HCT116 (cell line): ENCODE measurements around the gene ARFGAP3. TPM values are rescaled to one million over a fixed set of nuclear protein-coding genes. Genes with fewer than 3 reads are reported as not detected.

Experiments used
- ATAC-seq: fragments of 200-7000 bp; cut with Tn5 transposase; 2 replicates; pipeline ENCODE4 v1.9.1; 2020; ENCODE audit warnings: mild to moderate bottlenecking, moderate library complexity
- BruUV-seq: library from RNA; stranded (reverse); fragments of 400-500 nt; replicated peaks from 2 replicates; lab custom pipeline; 2021; lab: Mats Ljungman, UMichigan
- CTCF ChIA-PET: fragments of 300-600 bp; sonication (Branson Sonifier 250); formaldehyde crosslinking; loops from one replicate; lab custom pipeline; 2021; ENCODE audit warnings: antibody characterized with exemption; lab: Charles Lee
- POLR2A ChIA-PET: fragments of 300-600, 350-600 bp; sonication (Branson Sonifier 250); formaldehyde crosslinking; loops from one replicate; lab custom pipeline; 2021; ENCODE audit warnings: antibody characterized with exemption; lab: Charles Lee
- RAD21 ChIA-PET, 2 experiments: fragments of 300-600 bp; sonication (Branson Sonifier 250); formaldehyde crosslinking; loops; one replicate each; lab custom pipeline; 2023; ENCODE audit warnings: low total read pairs in 2 of 2; ENCODE audit not compliant: uncharacterized antibody in 2 of 2, unreplicated experiment in 2 of 2, low non-redundant PET in 1 of 2; lab: Charles Lee
- DNase-seq: peaks from one replicate; pipeline ENCODE4 v3.0.0-alpha.2; 2010; ENCODE audit warnings: low read depth, low spot score
- H2AFZ ChIP-seq: fragments of 200-600 bp; shearing (Covaris generic), sonication (generic); 2 replicates; pipeline ENCODE4 v1.6.1; 2017; ENCODE audit warnings: low read depth, mixed run types, mixed read lengths, antibody characterized with exemption, low read length; ENCODE audit not compliant: poor library complexity, severe bottlenecking
- H3K27ac ChIP-seq: 2 replicates; pipeline ENCODE4 v1.5.1; 2012; ENCODE audit warnings: low read depth, low read length
- H3K27me3 ChIP-seq: fragments of 200-600 bp; sonication (generic); 2 replicates; pipeline ENCODE4 v1.6.1; 2016; ENCODE audit warnings: mixed run types, low read length, mixed read lengths; ENCODE audit not compliant: insufficient read depth
- H3K36me3 ChIP-seq, 2 experiments: fragments of 200-500 bp in 1 of 2; fragments of 200-600 bp in 1 of 2; sonication (Bioruptor generic) in 1 of 2; sonication (generic) in 1 of 2; 2 replicates each; pipeline versions ENCODE4 v1.5.1 to v1.6.1; 2014 to 2016; ENCODE audit warnings: low read length in 2 of 2, inconsistent platforms in 1 of 2, mixed read lengths in 1 of 2, mixed run types in 1 of 2; ENCODE audit not compliant: insufficient read depth in 2 of 2, control insufficient read depth in 1 of 2
- H3K4me1 ChIP-seq, 2 experiments: fragments of 200-600 bp in 1 of 2; sonication (generic) in 1 of 2; 2 replicates each; pipeline versions ENCODE4 v1.5.1 to v1.6.1; 2012 to 2017; ENCODE audit warnings: low read length in 2 of 2, inconsistent platforms in 1 of 2, mild to moderate bottlenecking in 1 of 2, mixed read lengths in 1 of 2, mixed run types in 1 of 2, moderate library complexity in 1 of 2; ENCODE audit not compliant: insufficient read depth in 2 of 2, control insufficient read depth in 1 of 2
- H3K4me2 ChIP-seq: fragments of 200-600 bp; sonication (generic); 2 replicates; pipeline ENCODE4 v1.6.1; 2017; ENCODE audit warnings: mixed run types, low read length, mixed read lengths
- H3K4me3 ChIP-seq, 2 experiments: fragments of 200-600 bp in 1 of 2; sonication (generic) in 1 of 2; replicated peaks in 1 of 2; 2 replicates each; pipeline ENCODE4 v1.5.1; 2011 to 2016; ENCODE audit warnings: low read length in 2 of 2, control low read depth in 1 of 2, low read depth in 1 of 2, mild to moderate bottlenecking in 1 of 2, mixed read lengths in 1 of 2, mixed run types in 1 of 2
- H3K79me2 ChIP-seq: fragments of 200-600 bp; sonication (generic); 2 replicates; pipeline ENCODE4 v1.6.1; 2017; ENCODE audit warnings: mild to moderate bottlenecking, mixed run types, low read length, moderate library complexity, mixed read lengths; ENCODE audit not compliant: insufficient read depth
- H3K9ac ChIP-seq: fragments of 200-600 bp; sonication (generic); 2 replicates; pipeline ENCODE4 v1.6.1; 2016; ENCODE audit warnings: low read length, mixed read lengths
- H3K9me2 ChIP-seq: fragments of 200-600 bp; sonication (generic), shearing (Covaris generic); 2 replicates; pipeline ENCODE4 v1.6.1; 2017; ENCODE audit warnings: mixed run types, mild to moderate bottlenecking, moderate library complexity; ENCODE audit not compliant: insufficient read depth
- H3K9me3 ChIP-seq, 2 experiments: fragments of 200-500 bp in 1 of 2; fragments of 200-600 bp in 1 of 2; sonication (Bioruptor generic) in 1 of 2; sonication (generic) in 1 of 2; 2 replicates each; pipeline ENCODE4 v1.6.1; 2014 to 2017; ENCODE audit warnings: low read length in 2 of 2, mixed read lengths in 2 of 2, inconsistent platforms in 1 of 2, low read depth in 1 of 2, mild to moderate bottlenecking in 1 of 2, mixed run types in 1 of 2, moderate library complexity in 1 of 2; ENCODE audit not compliant: control insufficient read depth in 1 of 2, insufficient read depth in 1 of 2
- H4K20me1 ChIP-seq: fragments of 200-600 bp; sonication (generic), shearing (Covaris generic); 2 replicates; pipeline ENCODE4 v1.6.1; 2017; ENCODE audit warnings: mixed run types, mild to moderate bottlenecking, moderate library complexity; ENCODE audit not compliant: insufficient read depth
- EGR1 ChIP-seq: IDR thresholded peaks from 2 replicates; pipeline ENCODE4 v1.6.1; 2012; ENCODE audit warnings: low read depth
- EZH2phosphoT487 ChIP-seq: fragments of 200-600 bp; IDR thresholded peaks from 2 replicates; pipeline ENCODE4 v1.6.1; 2018; ENCODE audit warnings: antibody characterized with exemption, borderline replicate concordance
- FOSL1 ChIP-seq: IDR thresholded peaks from 2 replicates; pipeline ENCODE4 v1.6.1; 2012; ENCODE audit warnings: low read depth
- MAX ChIP-seq: IDR thresholded peaks from 2 replicates; pipeline ENCODE4 v1.6.1; 2012
- RAD21 ChIP-seq: IDR thresholded peaks from 2 replicates; pipeline ENCODE4 v1.6.1; 2012; ENCODE audit warnings: low read depth, mild to moderate bottlenecking
- SIN3A ChIP-seq: IDR thresholded peaks from 2 replicates; pipeline ENCODE4 v1.6.1; 2012; ENCODE audit warnings: low read depth
- SRF ChIP-seq: IDR thresholded peaks from 2 replicates; pipeline ENCODE4 v1.6.1; 2012; ENCODE audit warnings: low read depth
- ZNF274 ChIP-seq: fragments of 200-500 bp; sonication (Bioruptor generic); IDR thresholded peaks from 2 replicates; pipeline ENCODE4 v1.6.1; 2014; ENCODE audit warnings: mild to moderate bottlenecking, low read depth, low read length, inconsistent platforms
- intact Hi-C: fragments of 100-400 bp; cut with micrococcal nuclease; formaldehyde crosslinking; loops from 2 replicates; pipeline ENCODE4 v1.10.0; 2022
- total RNA-seq: library from RNA; stranded (reverse); gene quantifications from one replicate; pipeline ENCODE4 v1.2.1, GENCODE V29; 2021; ENCODE audit not compliant: unreplicated experiment
- TF ChIP-seq, protein P1 (sequence below): IDR thresholded peaks from 2 replicates; pipeline ENCODE4 v1.6.1; 2012; ENCODE audit warnings: low read depth

ARFGAP3 gene
- total RNA-seq, 1 experiment from 2014 or later, result 15.4 TPM

DNA sequence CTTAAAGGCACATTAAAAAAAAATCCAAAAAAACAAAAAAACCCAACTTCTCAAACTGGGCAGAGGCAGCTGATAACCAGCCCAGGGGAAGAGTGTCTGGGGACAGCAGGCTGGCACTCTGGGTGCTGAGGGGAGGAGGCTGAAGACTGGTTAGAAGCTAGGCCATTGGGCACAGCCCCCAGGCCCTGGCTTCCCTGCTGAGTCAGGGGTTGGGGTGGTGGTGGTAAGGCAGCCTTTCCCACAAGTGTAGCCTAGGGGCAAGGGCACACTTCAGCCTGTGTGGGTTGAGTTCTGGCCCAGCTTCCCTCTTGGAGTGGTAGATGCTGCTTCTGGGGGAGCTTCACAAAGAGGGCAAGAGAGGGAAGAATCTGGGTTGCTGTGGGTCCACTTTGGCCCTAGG lies 16.3 kb upstream of the ARFGAP3 start:
- Histone ChIP-seq H3K9me3 (no peaks in the 10 kb centered on the region), H2AFZ (no peak overlapping the region), H3K27ac (no peak overlapping the region), H4K20me1 (no peaks in the 10 kb centered on the region), H3K9me2 (no peaks in the 10 kb centered on the region), H3K4me1 (peaks cover 0 to 3% of the 10 kb centered on the region in 2 experiments; a peak in 2 of 4 replicates), H3K27me3 (no peaks in the 10 kb centered on the region), H3K9ac (no peak overlapping the region), H3K4me2 (no peak overlapping the region), H3K79me2 (no peaks in the 10 kb centered on the region), H3K36me3 (peaks cover 10 to 14% of the 10 kb centered on the region in 2 experiments; a peak in 3 of 4 replicates), H3K4me3 (no peak overlapping the region)
- ChIA-PET CTCF (no interaction called here), POLR2A (no interaction called here), RAD21 (no interaction called here)
- intact Hi-C loops, result no loop called here
- ATAC-seq, result no peak
- DNase-seq, result no peak
- TF ChIP-seq ZNF274 (no peak), RAD21 (no peak), FOSL1 (no peak), EZH2phosphoT487 (no peak), SIN3A (no peak), SRF (no peak), EGR1 (no peak), MAX (no peak)
- TF ChIP-seq, protein P1, sequence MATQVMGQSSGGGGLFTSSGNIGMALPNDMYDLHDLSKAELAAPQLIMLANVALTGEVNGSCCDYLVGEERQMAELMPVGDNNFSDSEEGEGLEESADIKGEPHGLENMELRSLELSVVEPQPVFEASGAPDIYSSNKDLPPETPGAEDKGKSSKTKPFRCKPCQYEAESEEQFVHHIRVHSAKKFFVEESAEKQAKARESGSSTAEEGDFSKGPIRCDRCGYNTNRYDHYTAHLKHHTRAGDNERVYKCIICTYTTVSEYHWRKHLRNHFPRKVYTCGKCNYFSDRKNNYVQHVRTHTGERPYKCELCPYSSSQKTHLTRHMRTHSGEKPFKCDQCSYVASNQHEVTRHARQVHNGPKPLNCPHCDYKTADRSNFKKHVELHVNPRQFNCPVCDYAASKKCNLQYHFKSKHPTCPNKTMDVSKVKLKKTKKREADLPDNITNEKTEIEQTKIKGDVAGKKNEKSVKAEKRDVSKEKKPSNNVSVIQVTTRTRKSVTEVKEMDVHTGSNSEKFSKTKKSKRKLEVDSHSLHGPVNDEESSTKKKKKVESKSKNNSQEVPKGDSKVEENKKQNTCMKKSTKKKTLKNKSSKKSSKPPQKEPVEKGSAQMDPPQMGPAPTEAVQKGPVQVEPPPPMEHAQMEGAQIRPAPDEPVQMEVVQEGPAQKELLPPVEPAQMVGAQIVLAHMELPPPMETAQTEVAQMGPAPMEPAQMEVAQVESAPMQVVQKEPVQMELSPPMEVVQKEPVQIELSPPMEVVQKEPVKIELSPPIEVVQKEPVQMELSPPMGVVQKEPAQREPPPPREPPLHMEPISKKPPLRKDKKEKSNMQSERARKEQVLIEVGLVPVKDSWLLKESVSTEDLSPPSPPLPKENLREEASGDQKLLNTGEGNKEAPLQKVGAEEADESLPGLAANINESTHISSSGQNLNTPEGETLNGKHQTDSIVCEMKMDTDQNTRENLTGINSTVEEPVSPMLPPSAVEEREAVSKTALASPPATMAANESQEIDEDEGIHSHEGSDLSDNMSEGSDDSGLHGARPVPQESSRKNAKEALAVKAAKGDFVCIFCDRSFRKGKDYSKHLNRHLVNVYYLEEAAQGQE, result no peak
- BruUV-seq, result no TSS peak
